GM12878 (cell line): Measurements from ENCODE around the gene PRR29. TPM values are rescaled to one million over a fixed set of nuclear protein-coding genes. Genes with fewer than 3 reads are reported as not detected.

Source experiments
- CHD1 ChIP-seq: IDR thresholded peaks from 2 replicates; pipeline ENCODE4 v1.6.1; 2012; ENCODE audit warnings: low read depth, low read length, improper control_type of control experiment
- CHD4 ChIP-seq: fragments of 200-600 bp; sonication (generic); IDR thresholded peaks from 2 replicates; pipeline ENCODE4 v1.6.1; 2016; ENCODE audit warnings: mild to moderate bottlenecking
- E2F4 ChIP-seq: IDR thresholded peaks from 2 replicates; pipeline ENCODE4 v1.6.1; 2012; ENCODE audit warnings: low read depth, low read length, improper control_type of control experiment
- LARP7 ChIP-seq: fragments of 450-650 bp; IDR thresholded peaks from 2 replicates; pipeline ENCODE4 v1.6.1; 2017; ENCODE audit warnings: mild to moderate bottlenecking
- MAX ChIP-seq: IDR thresholded peaks from 2 replicates; pipeline ENCODE4 v1.6.1; 2012; ENCODE audit warnings: low read depth, low read length, improper control_type of control experiment
- NFXL1 ChIP-seq: fragments of 450-650 bp; IDR thresholded peaks from 2 replicates; pipeline ENCODE4 v1.6.1; 2017; ENCODE audit warnings: antibody characterized with exemption, mild to moderate bottlenecking, borderline replicate concordance
- REST ChIP-seq: IDR thresholded peaks from 2 replicates; pipeline ENCODE4 v1.6.1; 2012; ENCODE audit warnings: mild to moderate bottlenecking, low read depth, low read length
- TCF7 ChIP-seq: IDR thresholded peaks from 2 replicates; pipeline ENCODE4 v1.6.1; 2014; ENCODE audit warnings: antibody characterized with exemption, borderline replicate concordance
- ZBTB33 ChIP-seq: fragments of 450-650 bp; IDR thresholded peaks from 2 replicates; pipeline ENCODE4 v1.6.1; 2017; ENCODE audit warnings: mild to moderate bottlenecking
- polyA plus RNA-seq, 11 experiments: library from polyadenylated mRNA; depleted of rRNA in 4 of 11; unstranded in 6 of 11; stranded (reverse) in 5 of 11; fragments of >200 nt; fragmentation: Nextera tagmentation in 4 of 11; fragmentation: Illumina TruSeq in 1 of 11; extraction: Ambion mirVana in 4 of 11; extraction: Trizol in 1 of 11; gene quantifications; 1 replicate in 1 of 11; 2 replicates in 10 of 11; pipeline versions ENCODE4 v1.2.1 to v1.2.3, GENCODE V29; 2011 to 2016; ENCODE audit warnings: inconsistent platforms in 2 of 11, missing spikeins in 2 of 11, low read depth in 1 of 11
- total RNA-seq, 4 experiments: library from RNA; depleted of rRNA in 3 of 4; stranded (reverse); fragments of >200 nt in 3 of 4; fragmentation: Illumina TruSeq in 1 of 4; extraction: Trizol in 1 of 4; gene quantifications; 2 replicates each; pipeline versions ENCODE4 v1.2.1 to v1.2.3, GENCODE V29; 2013 to 2021

PRR29 gene
- total and polyA plus RNA-seq, 10 of the 15 experiments (the other 5 are each of a cell fraction or from before 2014, with no cell fraction given): 0.01 to 2.4 (median 0.18) TPM; not detected in 3

DNA sequence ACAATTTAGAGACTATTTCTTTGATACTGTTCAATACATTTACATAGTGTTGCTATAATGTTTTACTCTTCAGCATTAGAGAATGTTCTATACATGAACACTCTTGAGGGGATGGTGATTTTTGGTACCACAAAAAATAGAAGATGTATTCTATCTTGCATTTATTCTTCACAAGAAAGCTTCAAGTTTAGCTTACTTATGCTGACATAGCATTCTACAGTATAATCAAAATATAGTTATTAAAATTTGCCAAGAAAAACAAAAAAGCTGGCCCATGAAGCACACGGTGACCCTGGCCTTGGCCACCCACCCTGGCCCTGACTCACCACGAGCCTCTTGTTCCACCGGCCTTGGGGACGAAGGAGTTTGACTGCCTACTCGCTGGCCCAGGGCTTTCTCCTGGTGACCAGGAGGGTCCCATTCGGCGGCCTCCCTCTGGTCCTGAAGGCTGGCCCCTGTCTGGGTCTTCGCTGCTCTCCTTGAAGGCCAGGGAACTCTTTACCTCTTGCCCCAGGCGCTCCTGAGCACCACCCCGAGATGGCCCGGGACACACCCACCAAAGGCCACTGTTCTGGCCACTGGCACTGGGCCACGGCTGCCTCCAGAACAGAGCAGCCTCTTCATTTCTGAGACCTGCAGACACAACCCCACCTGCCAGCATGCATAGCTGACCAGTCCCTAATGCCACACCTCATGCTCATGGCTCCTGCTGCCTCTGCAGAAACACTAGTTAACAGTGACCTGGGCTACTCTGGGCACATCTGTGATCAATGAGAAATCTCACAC lies 44.7 kb downstream of the PRR29 start (continued):
- TF ChIP-seq E2F4 (no peak), REST (no peak), MAX (no peak), ZBTB33 (no peak), TCF7 (no peak), CHD1 (no peak), CHD4 (no peak), LARP7 (no peak), NFXL1 (no peak)
